Measurements from ENCODE around the gene PBRM1.

DNA sequence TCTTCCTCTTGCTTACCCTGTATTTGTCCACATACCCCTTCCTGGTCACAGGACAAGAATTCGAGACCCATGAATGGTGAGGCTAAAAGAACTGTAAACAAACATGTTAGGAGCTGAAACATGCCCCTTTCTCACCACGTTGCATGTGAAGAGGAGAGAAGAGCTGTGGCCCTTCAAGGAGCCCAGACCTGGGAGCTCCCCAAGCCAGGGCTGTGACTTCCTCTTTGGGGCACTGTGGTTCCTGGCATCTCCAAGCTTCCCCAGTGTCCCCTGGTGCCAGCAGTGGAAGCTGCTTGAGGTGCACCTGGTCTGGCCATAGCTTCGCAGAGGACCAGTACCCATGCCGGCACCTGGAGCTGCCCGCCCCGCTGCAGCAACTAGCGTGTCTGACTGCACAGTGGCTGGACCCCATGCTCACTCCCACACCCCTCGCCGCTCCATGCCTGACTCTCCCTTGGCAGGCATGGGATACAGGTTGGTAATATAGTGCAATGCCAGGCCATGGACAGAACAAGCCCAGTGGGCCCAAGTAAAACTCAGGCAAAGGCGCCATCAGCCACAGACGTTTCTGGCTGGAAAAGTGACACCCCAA is 30.1 kb upstream of the PBRM1 start:
- TF ChIP-seq POLR2AphosphoS5 (IDR thresholded peaks at IDR 0.05; ENCODE audit: borderline replicate concordance, low read depth, low read length), result no peak
- no peak for TF ChIP-seq EZH2 (IDR thresholded peaks at IDR 0.05)

Measured in SK-N-MC (cell line).